ENCODE measurements around the gene IER2. TPM values are rescaled to one million over a fixed set of nuclear protein-coding genes. Genes with fewer than 3 reads are reported as not detected.

IER2 gene
- total and polyA plus RNA-seq, 9 of the 15 experiments (the other 6 are each of a cell fraction or from before 2014, with no cell fraction given): 4.5 to 205 (median 23.7) TPM

- TF ChIP-seq ZNF785 (CRISPR knock-in tag; IDR thresholded peaks at IDR 0.05) (no peak), ZBTB11 (CRISPR knock-in tag; IDR thresholded peaks at IDR 0.05) (no peak), MYNN (IDR thresholded peaks at IDR 0.05) (no peak), MYNN (CRISPR knock-in tag; IDR thresholded peaks at IDR 0.05) (no peak), HNRNPL (IDR thresholded peaks at IDR 0.05; ENCODE audit: low read depth, low read length) (no peak), ZNF512 (tag; IDR thresholded peaks at IDR 0.05) (no peak), CBFA2T3 (IDR thresholded peaks at IDR 0.05) (no peak), SPI1 (IDR thresholded peaks at IDR 0.05; ENCODE audit: borderline replicate concordance, low read depth, low read length) (no peak), PHF20 (IDR thresholded peaks at IDR 0.05; ENCODE audit: partially characterized antibody) (no peak), ZBED1 (IDR thresholded peaks at IDR 0.05) (no peak), SMAD3 (CRISPR knock-in tag; conservative IDR thresholded peaks at IDR 0.05) (no peak), ZBTB49 (CRISPR knock-in tag; IDR thresholded peaks at IDR 0.05; ENCODE audit: borderline replicate concordance) (no peak), ZSCAN32 (CRISPR knock-in tag; IDR thresholded peaks at IDR 0.05) (no peak), USF1 (CRISPR knock-in tag; IDR thresholded peaks at IDR 0.05) (no peak), ELF1 (tag; IDR thresholded peaks at IDR 0.05) (peak; percentile 72), TEAD4 (IDR thresholded peaks at IDR 0.05; ENCODE audit: low read length) (no peak), TEAD4 (CRISPR knock-in tag; IDR thresholded peaks at IDR 0.05; ENCODE audit: borderline replicate concordance) (no peak), GABPA (tag; conservative IDR thresholded peaks at IDR 0.05; ENCODE audit: low read depth) (no peak), EGR1 (conservative IDR thresholded peaks at IDR 0.05) (peak; percentile 57; the same call in 1 of the 2 replicates), STAT5B (CRISPR knock-in tag; IDR thresholded peaks at IDR 0.05) (no peak), ZFP1 (CRISPR knock-in tag; IDR thresholded peaks at IDR 0.05) (no peak), CTBP1 (IDR thresholded peaks at IDR 0.05; ENCODE audit: borderline replicate concordance) (peak; percentile 54; the same call in 1 of the 2 replicates)
Observed at GRCh38 chr19:13146763-13147563, 3.2 kb upstream of the IER2 start (continued).
